Left ventricle myocardium superior (tissue), 1 donor: Measurements from ENCODE around the gene LFNG. TPM values are rescaled to one million over a fixed set of nuclear protein-coding genes. Genes with fewer than 3 reads are reported as not detected.

ENCODE experiments used
- ATAC-seq: fragments of 200-7000 bp; cut with Tn5 transposase; one replicate; pipeline ENCODE4 v1.9.1; 2020; ENCODE audit warnings: mild to moderate bottlenecking, moderate library complexity
- DNase-seq: peaks from one replicate; pipeline ENCODE4 v3.0.0-alpha.2; 2020
- intact Hi-C: fragments of 100-400 bp; cut with micrococcal nuclease; formaldehyde crosslinking; loops from one replicate; pipeline ENCODE4 v1.11.0; 2022
- total RNA-seq: library from RNA; stranded (reverse); fragmentation: NEBNext Ultra II Directional; extraction: Animal tissue kit (Norgen Biotek cat#: 25700); gene quantifications from one replicate; pipeline ENCODE4 v1.2.1, GENCODE V29; 2021
- donor health status: DM: no; HTN: yes; CAD: no; lungs with severe emphysema.

The LFNG gene
- total RNA-seq, 1 donor from 2014 or later, result 6.4 TPM

DNA sequence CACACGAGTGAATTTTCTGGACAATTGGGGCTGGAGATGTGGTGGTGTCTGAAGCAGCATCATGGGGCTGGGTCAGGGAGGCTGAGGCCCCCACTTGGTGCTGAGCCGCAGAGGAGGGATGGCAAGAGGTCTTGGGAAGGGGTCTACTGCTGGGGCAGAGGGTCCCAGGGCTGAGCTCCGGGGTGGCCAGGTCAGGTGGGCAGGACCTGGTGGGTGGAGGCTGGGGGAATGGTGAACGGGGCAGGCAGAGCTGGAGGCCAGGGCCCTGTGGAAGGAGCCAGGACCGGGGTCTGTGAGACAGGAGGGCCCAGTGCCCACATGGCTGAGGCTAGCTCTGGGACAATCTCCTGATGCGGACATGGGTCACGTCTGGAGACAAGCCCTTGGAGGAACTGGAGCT lies 20.4 kb upstream of the LFNG start:
- intact Hi-C loops, result no loop called here
- ATAC-seq, result no peak
- no peak for DNase-seq

DNA sequence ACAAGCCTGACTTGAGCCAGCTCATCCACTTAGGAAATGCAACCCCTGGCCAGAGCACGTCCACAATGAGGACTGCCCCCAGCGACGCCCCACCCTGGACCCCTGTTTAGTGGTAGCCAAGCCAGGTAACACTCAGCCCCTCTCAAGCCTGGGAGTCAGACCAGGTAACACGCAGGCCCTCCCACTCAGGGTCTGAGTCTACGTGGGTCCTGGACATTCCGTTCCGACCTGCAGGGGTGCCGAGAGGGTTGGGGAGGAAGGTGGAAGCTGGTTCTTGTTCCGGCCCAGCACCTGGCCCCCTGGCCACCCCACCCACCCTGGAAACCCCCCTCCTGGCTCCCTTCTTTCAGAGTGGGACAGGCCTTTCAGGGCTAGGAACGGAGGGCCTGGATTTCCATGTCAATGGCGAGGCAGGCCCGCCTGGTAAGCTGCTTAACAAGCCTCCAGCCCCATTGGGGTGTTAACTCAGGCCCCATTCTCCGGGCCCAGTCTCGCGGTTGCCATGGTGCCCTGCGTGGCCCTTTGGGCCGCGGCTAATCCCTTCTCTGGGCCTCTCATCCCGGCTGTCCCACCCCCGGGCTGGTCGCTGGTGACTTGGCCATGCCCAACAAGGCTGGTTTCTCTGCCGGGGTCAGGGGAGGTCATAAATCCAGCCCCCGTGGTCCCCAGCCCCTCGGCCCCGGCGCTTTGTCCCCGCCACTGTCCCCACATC lies 19.7 kb upstream of the LFNG start:
- intact Hi-C loops, result no loop called here
- ATAC-seq (no peak), DNase-seq (no peak)

- ATAC-seq, result no peak
- intact Hi-C loops, result no loop called here
- DNase-seq, result no peak
Observed at GRCh38 chr7:2500701-2501100, 18.9 kb upstream of the LFNG start.

DNA sequence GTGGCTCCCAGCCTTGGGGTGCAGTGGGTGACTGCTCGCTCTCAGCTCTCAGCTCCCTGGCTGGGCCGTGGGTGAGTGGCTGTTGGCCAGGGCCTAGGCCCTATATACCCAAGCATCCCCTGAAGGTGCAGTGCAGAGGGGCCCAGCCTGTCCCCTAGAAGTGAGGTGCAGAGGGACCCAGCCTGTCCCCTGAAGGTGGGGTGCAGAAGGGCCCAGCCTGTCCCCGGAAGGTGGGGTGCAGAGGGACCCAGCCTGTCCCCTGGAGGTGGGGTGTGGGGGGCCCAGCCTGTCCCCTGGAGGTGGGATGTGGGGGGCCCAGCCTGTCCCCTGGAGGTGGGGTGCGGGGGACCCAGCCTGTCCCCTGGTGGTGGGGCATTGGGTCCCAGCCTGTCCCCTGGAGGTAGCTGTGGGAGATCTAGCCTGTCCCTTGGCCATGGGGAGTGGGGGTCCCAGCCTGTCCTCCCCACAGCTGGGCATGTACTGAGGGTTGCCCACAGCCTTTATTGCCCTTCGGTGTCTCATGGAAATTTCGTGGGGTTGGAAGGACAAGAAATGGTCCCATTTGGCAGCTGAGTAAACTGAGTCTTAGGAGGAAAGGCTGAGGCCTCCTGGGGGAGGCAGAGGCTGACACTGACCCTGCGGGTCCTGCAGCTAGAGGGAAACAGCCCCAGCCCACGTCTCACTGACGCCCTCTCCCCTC lies 17.5 kb upstream of the LFNG start:
- ATAC-seq, result no peak
- intact Hi-C loops, result no loop called here
- DNase-seq, result no peak

DNA sequence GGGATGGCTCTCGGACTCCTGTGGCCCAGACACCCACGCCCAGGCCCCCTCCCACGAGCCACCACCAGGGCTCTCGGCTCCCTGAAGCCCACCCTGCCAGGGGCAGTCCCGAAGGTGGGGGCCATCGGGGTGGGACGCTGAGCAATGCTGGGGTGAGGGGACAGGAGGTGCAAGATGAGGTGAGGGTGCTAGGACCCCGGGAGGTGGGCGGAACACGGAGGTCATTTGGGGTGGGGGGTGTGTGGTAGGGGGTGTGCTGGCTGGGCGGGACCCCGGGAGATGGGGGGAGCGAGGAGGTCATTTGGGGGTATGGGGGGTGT lies 17.0 kb upstream of the LFNG start:
- intact Hi-C loops, result no loop called here
- ATAC-seq (no peak), DNase-seq (no peak)

GRCh38 chr7:2503056-2503941 lies 16.3 kb upstream of the LFNG start:
- intact Hi-C loops, result no loop called here
- no peak for ATAC-seq
- no peak for DNase-seq

DNA sequence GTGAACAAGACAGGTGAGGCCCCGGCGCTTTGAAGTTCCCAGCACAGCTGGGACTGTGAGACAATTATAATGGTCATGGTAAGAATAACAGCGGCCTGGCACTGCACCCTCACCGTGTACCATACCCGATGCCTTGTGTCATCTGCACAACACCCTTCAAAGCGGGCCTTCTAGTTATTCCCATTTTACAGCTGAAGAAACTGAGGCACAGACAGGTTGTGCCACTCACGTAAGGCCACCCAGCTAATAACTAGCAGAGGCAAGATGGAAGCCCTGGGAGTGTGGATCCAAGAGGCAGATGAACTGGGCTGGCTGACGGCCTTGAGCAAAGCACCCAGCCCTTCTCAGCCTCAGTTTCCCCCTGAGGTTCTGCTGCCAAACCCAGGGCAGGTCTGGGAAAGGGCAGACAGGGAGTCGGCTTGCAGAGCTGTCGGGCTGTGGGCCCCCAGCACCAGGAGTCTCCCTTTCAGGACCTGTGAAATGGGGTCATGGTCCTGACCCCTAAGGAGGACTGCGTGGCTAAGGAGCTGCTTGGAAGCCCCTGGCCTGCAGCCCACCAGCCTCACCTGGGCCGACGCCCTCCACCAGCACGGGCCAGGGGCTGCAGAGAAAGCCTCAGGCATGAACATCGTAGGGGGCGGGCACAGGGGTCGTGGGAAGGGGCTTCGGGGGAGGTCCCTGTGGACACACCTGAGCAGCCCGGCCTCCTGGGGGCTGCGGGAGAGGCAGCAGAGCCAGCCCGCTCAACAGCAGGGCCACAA lies 15.3 kb upstream of the LFNG start:
- ATAC-seq (no peak), DNase-seq (no peak)
- intact Hi-C loops, result no loop called here

- intact Hi-C loops, result no loop called here
- DNase-seq (no peak), ATAC-seq (no peak)
Observed at GRCh38 chr7:2504889-2505375, 14.6 kb upstream of the LFNG start.

DNA sequence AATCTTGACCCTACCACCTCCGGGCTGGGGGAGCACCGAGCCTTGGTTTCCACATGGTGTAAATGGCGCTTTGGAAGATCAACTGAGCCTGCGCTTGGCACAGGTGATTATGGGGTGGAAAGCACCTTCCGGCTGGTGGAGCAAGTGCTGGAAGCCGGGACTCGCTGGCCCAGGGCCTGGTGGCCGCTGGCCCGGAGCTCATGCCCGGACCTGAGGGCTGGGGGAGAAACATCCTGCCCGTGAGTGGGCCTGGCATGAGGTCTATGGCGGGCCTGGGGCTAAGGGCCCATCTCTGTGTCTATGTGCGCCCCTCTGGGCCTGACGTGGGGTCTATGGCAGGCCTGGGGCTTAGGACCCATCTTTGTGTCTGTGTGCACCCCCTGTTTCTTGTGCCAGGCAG lies 14.2 kb upstream of the LFNG start:
- intact Hi-C loops, result no loop called here
- DNase-seq, result no peak
- no peak for ATAC-seq

GRCh38 chr7:2507208-2507916 lies 12.2 kb upstream of the LFNG start:
- intact Hi-C loops, result no loop called here
- DNase-seq, result no peak

DNA sequence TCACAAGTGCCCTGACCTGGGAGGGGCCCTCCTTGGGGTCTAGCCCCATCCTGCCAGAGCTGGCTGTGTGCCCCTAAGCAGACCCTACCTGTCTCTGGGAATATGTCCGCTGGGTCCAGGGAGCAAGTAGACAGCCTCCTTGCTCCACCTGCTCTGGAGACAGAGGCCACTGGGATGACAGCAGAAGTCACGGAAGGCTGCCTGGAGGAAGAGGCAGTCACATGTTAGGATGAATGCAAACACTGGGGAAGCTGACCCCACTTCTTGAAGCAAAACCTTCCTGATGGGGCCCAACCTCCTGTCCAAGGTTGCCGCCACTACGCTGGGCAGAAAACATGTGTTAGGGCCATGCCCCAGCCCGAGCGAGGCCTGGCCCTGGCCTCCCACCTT lies 11.7 kb upstream of the LFNG start:
- ATAC-seq, result no peak
- intact Hi-C loops, result no loop called here
- no peak for DNase-seq

More at GRCh38 chr7:2507208-2507916, 12.2 kb upstream of the LFNG start:
- no peak for ATAC-seq

DNA sequence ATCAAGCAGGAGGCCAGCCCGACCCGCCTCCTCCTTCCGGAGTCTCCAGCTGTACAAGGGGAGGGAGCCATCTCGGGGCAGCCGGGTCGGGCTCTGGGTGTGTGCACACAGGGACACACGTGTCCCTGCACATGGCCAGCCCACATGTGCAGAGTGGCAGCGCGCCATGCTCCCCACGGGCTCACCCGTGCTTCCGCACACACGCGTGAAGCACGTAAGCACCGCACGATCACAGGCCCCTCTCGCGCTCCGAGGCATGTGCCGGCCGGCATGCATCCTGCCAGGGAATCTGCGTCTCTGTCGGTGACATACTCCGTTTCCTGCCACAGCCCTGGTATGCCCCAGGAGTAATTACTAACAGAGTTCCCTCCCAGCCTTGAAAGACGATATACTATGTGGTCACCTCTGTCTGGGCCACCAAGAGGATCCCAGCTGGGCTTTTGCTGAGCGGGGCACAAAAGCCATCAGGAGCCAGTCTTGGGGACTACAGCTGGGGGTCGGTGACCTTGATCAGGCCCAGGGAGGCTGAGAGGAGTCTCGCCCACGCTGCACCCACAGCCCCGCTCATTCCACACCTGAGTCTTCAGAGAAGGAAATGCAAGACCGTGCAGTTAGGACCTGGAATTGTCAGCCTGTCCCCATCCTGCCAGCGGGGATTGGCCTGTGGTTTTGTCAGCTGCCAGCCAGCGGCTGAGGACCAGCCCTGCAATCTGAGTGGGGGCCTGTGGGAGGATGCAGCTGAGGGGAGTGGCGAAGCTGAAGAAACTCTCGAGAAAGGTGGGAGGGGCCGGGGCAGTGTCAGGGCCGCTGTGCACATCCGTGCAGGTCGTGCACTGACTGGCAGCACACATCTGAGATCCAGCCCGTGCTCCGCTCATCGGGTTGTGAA lies 11.0 kb upstream of the LFNG start:
- intact Hi-C loops, result no loop called here
- peak; percentile 86 for DNase-seq
- ATAC-seq, result peak; percentile 69

- intact Hi-C loops, result no loop called here
- ATAC-seq (no peak), DNase-seq (no peak)
Observed at GRCh38 chr7:2509298-2509906, 10.2 kb upstream of the LFNG start.

- intact Hi-C loops, result no loop called here
- ATAC-seq, result no peak
- DNase-seq, result no peak
Observed at GRCh38 chr7:2510130-2510776, 9.3 kb upstream of the LFNG start.

DNA sequence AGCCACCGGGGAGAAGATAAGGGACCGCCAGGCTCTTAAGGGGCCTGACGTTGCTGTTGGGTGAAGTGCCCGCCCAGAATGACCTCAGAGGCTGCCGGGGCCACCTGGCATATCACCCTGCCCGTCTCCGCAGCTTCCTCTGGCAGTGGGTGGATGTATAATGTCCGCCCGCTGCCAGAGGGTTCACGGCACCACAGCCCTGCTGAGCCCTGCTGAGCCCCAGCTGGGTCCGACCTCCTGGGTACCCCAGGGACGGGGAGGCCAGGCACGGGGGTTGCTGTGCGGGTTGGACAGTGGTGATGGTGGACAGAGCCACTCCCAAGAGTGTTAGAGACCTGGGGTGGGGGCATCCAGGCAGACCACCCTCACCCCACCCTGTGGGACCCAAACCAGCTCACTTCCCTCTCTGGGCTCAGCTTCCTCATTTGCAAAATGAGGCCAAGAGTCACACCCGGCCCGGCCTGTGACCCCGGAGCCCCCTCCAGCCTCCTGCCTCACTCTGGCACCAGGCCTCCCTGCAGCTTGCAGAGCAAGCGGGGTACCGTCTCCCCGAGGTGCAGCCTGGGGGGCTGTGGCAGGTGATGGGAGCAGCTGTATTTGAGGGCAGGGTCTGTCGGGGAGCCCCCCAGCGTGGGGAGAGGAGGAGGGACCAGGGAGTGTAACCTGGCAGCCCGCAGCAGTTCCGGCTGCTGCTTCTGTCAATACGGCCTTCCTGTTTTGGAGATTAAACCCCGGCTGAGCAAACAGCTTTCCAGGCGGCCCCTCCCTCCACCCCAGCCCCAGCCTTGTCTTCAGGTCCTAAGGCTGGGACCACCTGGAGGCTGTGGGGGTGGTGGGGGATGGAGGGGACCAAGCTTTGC lies 8.4 kb upstream of the LFNG start:
- DNase-seq (peak; percentile 60), ATAC-seq (peak; percentile 33)
- intact Hi-C loops, result no loop called here

DNA sequence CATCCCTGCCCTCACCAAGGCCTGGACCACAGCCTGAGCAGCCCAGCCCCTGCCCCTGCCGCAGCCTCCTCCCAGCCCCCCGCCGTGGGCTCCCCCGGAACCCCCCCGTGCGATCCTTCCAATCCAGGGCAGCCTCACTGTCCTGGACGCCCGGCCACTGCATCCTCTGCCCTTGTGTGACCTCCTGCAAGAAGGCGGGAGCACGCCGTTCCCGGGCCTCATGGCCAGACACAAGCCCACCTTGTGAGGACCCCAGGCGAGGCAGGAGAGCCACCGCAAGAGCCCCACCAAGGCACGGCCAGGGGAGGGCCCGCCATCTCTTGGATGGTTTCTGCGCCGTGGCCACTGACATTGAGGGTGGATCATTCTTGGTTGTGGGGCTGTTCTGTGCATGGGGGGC lies 7.8 kb upstream of the LFNG start:
- intact Hi-C loops, result no loop called here
- peak; percentile 1 for ATAC-seq
- no peak for DNase-seq
